IMR-90 (cell line): ENCODE data around the gene PLEK2. TPM values are rescaled to one million over a fixed set of nuclear protein-coding genes. Genes with fewer than 3 reads are reported as not detected.

Source experiments
- ATAC-seq: fragments of 200-7000 bp; cut with Tn5 transposase; 2 replicates; pipeline ENCODE4 v1.9.1; 2020; ENCODE audit warnings: low read depth, mild to moderate bottlenecking, moderate library complexity
- BruUV-seq: library from RNA; stranded (reverse); fragments of 400-500 nt; replicated peaks from 2 replicates; lab custom pipeline; 2021; lab: Mats Ljungman, UMichigan
- CTCF ChIA-PET: fragments of 300-600 bp; formaldehyde crosslinking; extraction: SDS; loops from one replicate; lab custom pipeline; 2021; ENCODE audit warnings: antibody characterized with exemption; lab: Yijun Ruan, JAX
- POLR2A ChIA-PET: fragments of 300-600 bp; sonication (Branson Sonifier 250); formaldehyde crosslinking; loops from one replicate; lab custom pipeline; 2022; ENCODE audit warnings: antibody characterized with exemption; ENCODE audit not compliant: unreplicated experiment; lab: Charles Lee
- DNase-seq: peaks from one replicate; pipeline ENCODE4 v3.0.0; 2013
- H2AFZ ChIP-seq: replicated peaks from 2 replicates; pipeline ENCODE3; 2013; ENCODE audit warnings: low read length, mild to moderate bottlenecking; ENCODE audit not compliant: poor library complexity
- H2AK5ac ChIP-seq: 2 replicates; pipeline ENCODE4 v1.6.1; 2013; ENCODE audit warnings: low read depth, low read length, inconsistent platforms
- H2AK9ac ChIP-seq: replicated peaks from 2 replicates; pipeline ENCODE3; 2013; ENCODE audit warnings: mild to moderate bottlenecking, low read depth, low read length, moderate library complexity; ENCODE audit not compliant: poor library complexity
- H2BK120ac ChIP-seq: 2 replicates; pipeline ENCODE4 v1.6.1; 2013; ENCODE audit warnings: low read depth, low read length, inconsistent platforms
- H2BK15ac ChIP-seq: 3 replicates; pipeline ENCODE4 v1.6.1; 2013; ENCODE audit warnings: low read depth, low read length, inconsistent platforms
- H2BK20ac ChIP-seq: 2 replicates; pipeline ENCODE4 v1.6.1; 2013; ENCODE audit warnings: low read depth, mild to moderate bottlenecking, inconsistent platforms, low read length, moderate library complexity
- H2BK5ac ChIP-seq: 2 replicates; pipeline ENCODE4 v1.6.1; 2013; ENCODE audit warnings: mild to moderate bottlenecking, low read depth, low read length, inconsistent platforms; ENCODE audit not compliant: poor library complexity, severe bottlenecking
- H3K14ac ChIP-seq: replicated peaks from 2 replicates; pipeline ENCODE4 v1.6.1; 2013; ENCODE audit warnings: low read depth, low read length, inconsistent platforms
- H3K18ac ChIP-seq: 2 replicates; pipeline ENCODE4 v1.6.1; 2013; ENCODE audit warnings: low read depth, low read length, control low read depth
- H3K23ac ChIP-seq: 2 replicates; pipeline ENCODE4 v1.6.1; 2013; ENCODE audit warnings: low read depth, low read length, inconsistent platforms
- H3K27ac ChIP-seq: 2 replicates; pipeline ENCODE4 v1.5.1; 2013; ENCODE audit warnings: mild to moderate bottlenecking, control low read depth, low read length; ENCODE audit not compliant: insufficient read depth
- H3K27me3 ChIP-seq: 2 replicates; pipeline ENCODE4 v1.6.1; 2013; ENCODE audit warnings: low read length; ENCODE audit not compliant: control insufficient read depth, insufficient read depth
- H3K36me3 ChIP-seq: 2 replicates; pipeline ENCODE4 v1.6.1; 2013; ENCODE audit warnings: low read length, mixed read lengths; ENCODE audit not compliant: control insufficient read depth, insufficient read depth
- H3K4ac ChIP-seq: 2 replicates; pipeline ENCODE4 v1.6.1; 2013; ENCODE audit warnings: low read depth, low read length, inconsistent platforms
- H3K4me1 ChIP-seq: 2 replicates; pipeline ENCODE4 v1.6.1; 2013; ENCODE audit warnings: low read length, mixed read lengths; ENCODE audit not compliant: control insufficient read depth, insufficient read depth
- H3K4me2 ChIP-seq: 2 replicates; pipeline ENCODE4 v1.6.1; 2013; ENCODE audit warnings: low read depth, mild to moderate bottlenecking, control low read depth, low read length, moderate library complexity
- H3K4me3 ChIP-seq: 2 replicates; pipeline ENCODE4 v1.5.1; 2013; ENCODE audit warnings: low read depth, mild to moderate bottlenecking, control low read depth, low read length, moderate library complexity; ENCODE audit not compliant: insufficient read depth
- H3K56ac ChIP-seq: 2 replicates; pipeline ENCODE4 v1.6.1; 2013; ENCODE audit warnings: low read length, inconsistent platforms; ENCODE audit not compliant: insufficient read depth; ENCODE audit errors: extremely low read depth
- H3K79me1 ChIP-seq, 2 experiments: 2 replicates each; pipeline ENCODE4 v1.6.1; 2013; ENCODE audit warnings: low read length in 2 of 2, inconsistent platforms in 1 of 2, low read depth in 1 of 2
- H3K9ac ChIP-seq: 2 replicates; pipeline ENCODE4 v1.6.1; 2013; ENCODE audit warnings: low read depth, low read length, control low read depth
- H3K9me1 ChIP-seq: 2 replicates; pipeline ENCODE4 v1.6.1; 2013; ENCODE audit warnings: low read length, inconsistent platforms; ENCODE audit not compliant: insufficient read depth
- H3K9me3 ChIP-seq: 2 replicates; pipeline ENCODE4 v1.6.1; 2013; ENCODE audit warnings: low read length; ENCODE audit not compliant: control insufficient read depth, insufficient read depth
- H4K20me1 ChIP-seq: 2 replicates; pipeline ENCODE4 v1.6.1; 2013; ENCODE audit warnings: low read length, inconsistent platforms; ENCODE audit not compliant: insufficient read depth
- H4K5ac ChIP-seq: 2 replicates; pipeline ENCODE4 v1.6.1; 2013; ENCODE audit warnings: mild to moderate bottlenecking, low read depth, low read length, control low read depth
- H4K8ac ChIP-seq, 2 experiments: 2 replicates each; pipeline ENCODE4 v1.6.1; 2013; ENCODE audit warnings: low read depth in 2 of 2, low read length in 2 of 2, control low read depth in 1 of 2, inconsistent platforms in 1 of 2
- H4K91ac ChIP-seq: 2 replicates; pipeline ENCODE4 v1.6.1; 2013; ENCODE audit warnings: low read depth, low read length, inconsistent platforms; ENCODE audit not compliant: insufficient read depth
- CEBPB ChIP-seq: IDR thresholded peaks from 2 replicates; pipeline ENCODE4 v1.6.1; 2012; ENCODE audit warnings: low read depth, low read length, improper control_type of control experiment
- CHD1 ChIP-seq: IDR thresholded peaks from 2 replicates; pipeline ENCODE4 v1.6.1; 2012; ENCODE audit warnings: low read depth, low read length, improper control_type of control experiment
- USF2 ChIP-seq: fragments of 150-350 bp; IDR thresholded peaks from 2 replicates; pipeline ENCODE4 v1.6.1; 2017; ENCODE audit warnings: mild to moderate bottlenecking, antibody characterized with exemption, low read length, low read depth
- WGBS, 2 experiments: methylation state at CpG; one replicate each; pipeline versions ENCODE4 v1.1.5 to v1.1.7; 2013; ENCODE audit warnings: missing lambda C conversion rate in 2 of 2; ENCODE audit not compliant: insufficient read length in 1 of 2; ENCODE audit errors: extremely low coverage in 2 of 2; 5-methylcytosine and 5-hydroxymethylcytosine counted together
- dilution Hi-C: fragments of 300-500 bp; cut with HindIII; formaldehyde crosslinking; loops from one replicate; pipeline ENCODE4 v1.14.3; 2018; ENCODE audit warnings: low sequenced_read_pairs; ENCODE audit not compliant: unreplicated experiment
- in situ Hi-C: fragments of 300-500 bp; cut with MboI; formaldehyde crosslinking; loops from 3 replicates; pipeline ENCODE4 v1.14.3; 2019; ENCODE audit warnings: low sequenced_read_pairs, inconsistent platforms, mixed read lengths
- intact Hi-C: fragments of 100-400 bp; cut with micrococcal nuclease; formaldehyde crosslinking; loops from 2 replicates; pipeline ENCODE4 v1.10.0; 2022
- polyA plus RNA-seq, 3 experiments: library from polyadenylated mRNA; depleted of rRNA; stranded (reverse); fragments of >200 nt; gene quantifications; 2 replicates each; pipeline ENCODE4 v1.2.3, GENCODE V29; 2012; ENCODE audit warnings: low replicate concordance in 1 of 3
- total RNA-seq: library from RNA; depleted of rRNA; stranded (reverse); fragments of >200 nt; gene quantifications from 2 replicates; pipeline ENCODE4 v1.2.3, GENCODE V29; 2012

Gene PLEK2
- total and polyA plus RNA-seq, 2 of the 4 experiments (the other 2 are of a cell fraction), result 1.7 to 2.5 TPM

- peak overlapping the region; percentile 86 for H3K14ac ChIP-seq
- no peak overlapping the region for H2BK120ac ChIP-seq
- 0% methylated on average over 4 of the region's 34 CpGs; no CpG with 5 or more reads in 1 of the 2 experiments for WGBS, 2 experiments
- peak overlapping the region; percentile 88 for H3K4me2 ChIP-seq
- ChIA-PET POLR2A (no interaction called here), CTCF (interaction anchor here (0.6 to 1.6 kb wide), 10 partner anchors 9 to 198 kb away, joined by 3 to 9 read pairs (median 4); no protein-coding TSS in a partner anchor)
- 0 out of 2 replicates have a peak, but pooled peaks have one; percentile 25 for TF ChIP-seq CHD1
- no peak for TF ChIP-seq CEBPB
- TF ChIP-seq USF2, result no peak
- H4K5ac ChIP-seq, result peak overlapping the region; percentile 57
- H3K9me1 ChIP-seq, result peaks cover 2% of the 10 kb centered on the region; the same call in 1 of the 2 replicates
- peak overlapping the region; percentile 92 for H3K9ac ChIP-seq
- H3K23ac ChIP-seq, result peak overlapping the region; percentile 76
- peak overlapping the region; percentile 92 for H2AFZ ChIP-seq
- H3K18ac ChIP-seq, result no peak overlapping the region; the same call in 1 of the 2 replicates
- peak overlapping the region; percentile 83 for H2AK5ac ChIP-seq
- H3K9me3 ChIP-seq, result no peaks in the 10 kb centered on the region
- no peak for DNase-seq
- peak overlapping the region; percentile 87 for H3K56ac ChIP-seq
- H3K4me1 ChIP-seq, result peaks cover 2% of the 10 kb centered on the region; the same call in 1 of the 2 replicates
- peaks cover 2% of the 10 kb centered on the region; the same call in 1 of the 2 replicates for H3K36me3 ChIP-seq
- H2BK15ac ChIP-seq, result no peak overlapping the region
- no peaks in the 10 kb centered on the region for H3K27me3 ChIP-seq
- H4K8ac ChIP-seq, result peak overlapping the region; percentile 45 to 92
- H3K4ac ChIP-seq, result peak overlapping the region; percentile 77
- dilution Hi-C loops (no loop called here), intact Hi-C loops (loop anchor here (1.0 kb wide), 1 partner anchor 194 kb away; no protein-coding TSS in a partner anchor), in situ Hi-C loops (no loop called here)
- H3K79me1 ChIP-seq, result peaks cover 3 to 25% of the 10 kb centered on the region in 2 experiments; a peak in 2 of 4 replicates
- peak; percentile 33 for ATAC-seq
- H3K4me3 ChIP-seq, result peak overlapping the region; percentile 96
- peak overlapping the region; percentile 88 for H2AK9ac ChIP-seq
- H3K27ac ChIP-seq, result peak overlapping the region; percentile 87
- BruUV-seq, result TSS peak; percentile 77
- H4K20me1 ChIP-seq, result peaks cover 19% of the 10 kb centered on the region
- peak overlapping the region; percentile 54 for H4K91ac ChIP-seq
- H2BK20ac ChIP-seq, result no peak overlapping the region
- H2BK5ac ChIP-seq, result peak overlapping the region; percentile 65
Observed at GRCh38 chr14:67360470-67361206, 51.3 kb downstream of the PLEK2 start.
